PC-3 (cell line): Measurements from ENCODE around the gene MOB2. TPM values are rescaled to one million over a fixed set of nuclear protein-coding genes. Genes with fewer than 3 reads are reported as not detected.

Experiments used
- ATAC-seq: fragments of 200-7000 bp; cut with Tn5 transposase; 2 replicates; pipeline ENCODE4 v1.9.1; 2020; ENCODE audit warnings: mild to moderate bottlenecking, moderate library complexity
- BruUV-seq: library from RNA; stranded (reverse); fragments of 400-500 nt; replicated peaks from 2 replicates; lab custom pipeline; 2021; lab: Mats Ljungman, UMichigan
- CTCF ChIA-PET: fragments of 300-600 bp; sonication (Branson Sonifier 250); formaldehyde crosslinking; loops from one replicate; lab custom pipeline; 2022; ENCODE audit warnings: antibody characterized with exemption; lab: Charles Lee
- POLR2A ChIA-PET: fragments of 300-600 bp; sonication (Branson Sonifier 250); formaldehyde crosslinking; loops from one replicate; lab custom pipeline; 2022; ENCODE audit warnings: antibody characterized with exemption; ENCODE audit not compliant: unreplicated experiment; lab: Charles Lee
- DNase-seq: peaks from one replicate; pipeline ENCODE4 v3.0.0-alpha.2; 2015
- H2AFZ ChIP-seq: fragments of 300-600 bp; sonication (generic); 2 replicates; pipeline ENCODE4 v1.6.0; 2016; ENCODE audit warnings: antibody characterized with exemption, low read length
- H3F3A ChIP-seq: fragments of 300-600 bp; sonication (generic); one replicate; pipeline ENCODE4 v1.6.0; 2017; ENCODE audit warnings: antibody characterized with exemption, low read length, control low read depth, mild to moderate bottlenecking; ENCODE audit not compliant: unreplicated experiment
- H3K27ac ChIP-seq: fragments of 300-600 bp; sonication (generic); 2 replicates; pipeline ENCODE4 v1.5.1; 2016; ENCODE audit warnings: mild to moderate bottlenecking, low read length
- H3K27me3 ChIP-seq: fragments of 300-600 bp; sonication (generic); 2 replicates; pipeline ENCODE4 v1.6.1; 2016; ENCODE audit warnings: low read length, mixed read lengths
- H3K36me3 ChIP-seq: fragments of 300-600 bp; sonication (generic); 2 replicates; pipeline ENCODE4 v1.6.1; 2016; ENCODE audit warnings: low read depth, mixed run types, low read length, mixed read lengths
- H3K4me1 ChIP-seq: fragments of 300-600 bp; sonication (generic); 2 replicates; pipeline ENCODE4 v1.5.1; 2016; ENCODE audit warnings: low read length; ENCODE audit not compliant: insufficient read depth
- H3K4me2 ChIP-seq: fragments of 300-600 bp; sonication (generic); 2 replicates; pipeline ENCODE4 v1.6.0; 2016; ENCODE audit warnings: low read length
- H3K4me3 ChIP-seq: fragments of 300-600 bp; sonication (generic); 2 replicates; pipeline ENCODE4 v1.5.1; 2016; ENCODE audit warnings: mild to moderate bottlenecking, low read length, mixed read lengths
- H3K79me2 ChIP-seq: fragments of 300-600 bp; sonication (generic); 2 replicates; pipeline ENCODE4 v1.6.1; 2017; ENCODE audit warnings: low read length, mixed read lengths
- H3K9ac ChIP-seq: fragments of 300-600 bp; sonication (generic); 2 replicates; pipeline ENCODE4 v1.6.0; 2016; ENCODE audit warnings: mild to moderate bottlenecking, low read length
- H3K9me2 ChIP-seq: fragments of 300-600 bp; sonication (generic); replicated peaks from 2 replicates; pipeline ENCODE4 v1.6.1; 2016; ENCODE audit warnings: mixed run types, low read length, mixed read lengths
- H3K9me3 ChIP-seq: fragments of 300-600 bp; sonication (generic); 2 replicates; pipeline ENCODE4 v1.6.1; 2016; ENCODE audit warnings: low read length, mixed read lengths
- H4K20me1 ChIP-seq: fragments of 300-600 bp; sonication (generic); 2 replicates; pipeline ENCODE4 v1.6.1; 2016; ENCODE audit warnings: low read length, mixed read lengths
- CTCF ChIP-seq: fragments of 300-600 bp; sonication (generic); conservative IDR thresholded peaks from 2 replicates; pipeline ENCODE4 v1.5.1; 2017; ENCODE audit warnings: antibody characterized with exemption, low read depth, mild to moderate bottlenecking, low read length
- EZH2 ChIP-seq: fragments of 300-600 bp; sonication (generic); IDR thresholded peaks from one replicate; pipeline ENCODE4 v1.6.1; 2017; ENCODE audit warnings: antibody characterized with exemption, mild to moderate bottlenecking, low read length; ENCODE audit not compliant: unreplicated experiment
- EZH2phosphoT487 ChIP-seq: fragments of 300-600 bp; sonication (generic); IDR thresholded peaks from 2 replicates; pipeline ENCODE4 v1.6.1; 2018; ENCODE audit warnings: mild to moderate bottlenecking, antibody characterized with exemption, low read length, borderline replicate concordance
- intact Hi-C: fragments of 100-400 bp; cut with micrococcal nuclease; formaldehyde crosslinking; loops from 2 replicates; pipeline ENCODE4 v1.9.0; 2023
- total RNA-seq: library from RNA; depleted of rRNA; stranded (reverse); fragments of >200 nt; gene quantifications from 2 replicates; pipeline ENCODE4 v1.2.3, GENCODE V29; 2014

MOB2 gene
- total RNA-seq, 1 experiment from 2014 or later: 31.0 TPM

GRCh38 chr11:1487091-1487850, 692 bp upstream of the MOB2 start:
- ChIA-PET CTCF (no interaction called here), POLR2A (no interaction called here)
- DNase-seq (no peak), ATAC-seq (no peak)
- H3K4me3 ChIP-seq: no peak overlapping the region
- no peaks in the 10 kb centered on the region for H3K36me3 ChIP-seq
- H2AFZ ChIP-seq: no peak overlapping the region
- peaks cover 15% of the 10 kb centered on the region; the same call in 1 of the 2 replicates for H3K79me2 ChIP-seq
- H4K20me1 ChIP-seq: no peaks in the 10 kb centered on the region
- no peaks in the 10 kb centered on the region for H3F3A ChIP-seq
- TF ChIP-seq CTCF: no peak
- H3K4me2 ChIP-seq: no peak overlapping the region
- H3K9me2 ChIP-seq: no peaks in the 10 kb centered on the region
- H3K27ac ChIP-seq: no peak overlapping the region
- BruUV-seq: no TSS peak
- no peaks in the 10 kb centered on the region for H3K9me3 ChIP-seq
- H3K27me3 ChIP-seq: no peaks in the 10 kb centered on the region
- H3K4me1 ChIP-seq: no peaks in the 10 kb centered on the region
- no peak overlapping the region for H3K9ac ChIP-seq
- intact Hi-C loops: no loop called here

GRCh38 chr11:1485504-1485885, 1.1 kb downstream of the MOB2 start:
- Histone ChIP-seq H3K36me3 (no peaks in the 10 kb centered on the region), H3K79me2 (0 out of 2 replicates have a peak, but pooled peaks cover 3% of the 10 kb centered on the region), H3K4me2 (no peak overlapping the region), H3K9me3 (no peaks in the 10 kb centered on the region), H3K9ac (no peak overlapping the region), H4K20me1 (no peaks in the 10 kb centered on the region), H3K4me1 (no peaks in the 10 kb centered on the region), H3K27me3 (no peaks in the 10 kb centered on the region), H3K4me3 (no peak overlapping the region), H3F3A (no peaks in the 10 kb centered on the region), H3K27ac (no peak overlapping the region), H3K9me2 (no peaks in the 10 kb centered on the region), H2AFZ (no peak overlapping the region)
- ChIA-PET CTCF (no interaction called here), POLR2A (no interaction called here)
- TF ChIP-seq CTCF: no peak
- no peak for TF ChIP-seq EZH2
- no peak for TF ChIP-seq EZH2phosphoT487
- ATAC-seq: no peak
- intact Hi-C loops: no loop called here
- BruUV-seq: no TSS peak
- DNase-seq: no peak

- H3K4me3 ChIP-seq: no peak overlapping the region
- H3K4me2 ChIP-seq: no peak overlapping the region
- H3K9ac ChIP-seq: no peak overlapping the region
- no peaks in the 10 kb centered on the region for H3K36me3 ChIP-seq
- H4K20me1 ChIP-seq: no peaks in the 10 kb centered on the region
- ChIA-PET CTCF (no interaction called here), POLR2A (no interaction called here)
- DNase-seq (no peak), ATAC-seq (no peak)
- no TSS peak for BruUV-seq
- no peaks in the 10 kb centered on the region for H3F3A ChIP-seq
- intact Hi-C loops: no loop called here
- no peak overlapping the region for H2AFZ ChIP-seq
- TF ChIP-seq EZH2phosphoT487: no peak
- no peak for TF ChIP-seq EZH2
- no peak for TF ChIP-seq CTCF
- H3K27ac ChIP-seq: no peak overlapping the region
- H3K27me3 ChIP-seq: no peaks in the 10 kb centered on the region
- H3K9me3 ChIP-seq: no peaks in the 10 kb centered on the region
- 0 out of 2 replicates have a peak, but pooled peaks cover 3% of the 10 kb centered on the region for H3K79me2 ChIP-seq
- no peaks in the 10 kb centered on the region for H3K9me2 ChIP-seq
- no peaks in the 10 kb centered on the region for H3K4me1 ChIP-seq
Measured at GRCh38 chr11:1484695-1485503, 1.7 kb downstream of the MOB2 start.
